Measurements from ENCODE around the gene SLC25A13. TPM values are rescaled to one million over a fixed set of nuclear protein-coding genes. Genes with fewer than 3 reads are reported as not detected.
A peak's percentile ranks its signal among the peaks of the same experiment; 100 is the strongest.

SLC25A13 gene
- total RNA-seq, 2 experiments from 2014 or later = 7.3 to 9.0 TPM

DNA sequence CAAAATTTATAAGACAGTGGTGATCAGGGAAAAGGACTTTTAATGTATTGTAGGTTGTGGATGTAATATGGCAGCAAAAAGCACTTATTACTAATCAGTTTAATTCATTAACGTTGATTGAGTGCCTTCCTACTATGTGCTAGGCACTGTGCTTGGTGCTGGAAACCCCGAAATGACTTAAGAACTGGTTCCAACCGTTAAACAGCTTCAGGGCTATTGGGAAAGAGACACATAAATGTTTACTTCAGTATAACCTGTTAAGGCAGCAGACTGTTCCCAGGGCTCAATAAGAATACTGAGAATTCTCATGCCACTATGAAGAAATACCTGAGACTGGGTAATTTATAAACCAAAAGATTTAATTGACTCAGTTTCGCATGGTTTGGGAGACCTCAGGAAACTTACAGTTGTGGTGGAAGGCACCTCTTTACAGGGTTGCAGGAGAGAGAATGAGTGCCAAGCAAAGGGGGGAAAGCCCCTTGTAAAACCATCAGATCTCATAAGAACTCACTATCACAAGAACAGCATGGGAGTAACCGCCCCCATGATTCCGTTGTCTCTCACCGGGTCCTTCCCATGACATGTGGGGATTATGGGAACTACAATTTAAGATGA is 1.1 kb upstream of the SLC25A13 start:
- DNase-seq (peak; percentile 42), ATAC-seq (no peak)
- Mint-ChIP-seq H3K36me3 (ENCODE audit: low read depth) (no peaks in the 10 kb centered on the region), H3K4me3 (peak overlapping the region; percentile 81), H3K27ac (peak overlapping the region; percentile 84), H3K4me1 (ENCODE audit: low read depth) (peaks cover 34% of the 10 kb centered on the region), H3K9me3 (no peaks in the 10 kb centered on the region), H3K27me3 (peaks cover 2% of the 10 kb centered on the region)
- TF ChIP-seq, protein P1, sequence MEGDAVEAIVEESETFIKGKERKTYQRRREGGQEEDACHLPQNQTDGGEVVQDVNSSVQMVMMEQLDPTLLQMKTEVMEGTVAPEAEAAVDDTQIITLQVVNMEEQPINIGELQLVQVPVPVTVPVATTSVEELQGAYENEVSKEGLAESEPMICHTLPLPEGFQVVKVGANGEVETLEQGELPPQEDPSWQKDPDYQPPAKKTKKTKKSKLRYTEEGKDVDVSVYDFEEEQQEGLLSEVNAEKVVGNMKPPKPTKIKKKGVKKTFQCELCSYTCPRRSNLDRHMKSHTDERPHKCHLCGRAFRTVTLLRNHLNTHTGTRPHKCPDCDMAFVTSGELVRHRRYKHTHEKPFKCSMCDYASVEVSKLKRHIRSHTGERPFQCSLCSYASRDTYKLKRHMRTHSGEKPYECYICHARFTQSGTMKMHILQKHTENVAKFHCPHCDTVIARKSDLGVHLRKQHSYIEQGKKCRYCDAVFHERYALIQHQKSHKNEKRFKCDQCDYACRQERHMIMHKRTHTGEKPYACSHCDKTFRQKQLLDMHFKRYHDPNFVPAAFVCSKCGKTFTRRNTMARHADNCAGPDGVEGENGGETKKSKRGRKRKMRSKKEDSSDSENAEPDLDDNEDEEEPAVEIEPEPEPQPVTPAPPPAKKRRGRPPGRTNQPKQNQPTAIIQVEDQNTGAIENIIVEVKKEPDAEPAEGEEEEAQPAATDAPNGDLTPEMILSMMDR (IDR thresholded peaks at IDR 0.05) = no peak
- intact Hi-C loops (cut with micrococcal nuclease) = loop anchor here (10.0 kb wide), 1 partner anchor 512 kb away; no protein-coding TSS in a partner anchor
- ChIA-PET CTCF (no interaction called here), POLR2A (interaction anchor here (0.6 to 1.3 kb wide), 3 partner anchors 11 to 661 kb away, joined by 3 to 5 read pairs (median 3); no protein-coding TSS in a partner anchor)

DNA sequence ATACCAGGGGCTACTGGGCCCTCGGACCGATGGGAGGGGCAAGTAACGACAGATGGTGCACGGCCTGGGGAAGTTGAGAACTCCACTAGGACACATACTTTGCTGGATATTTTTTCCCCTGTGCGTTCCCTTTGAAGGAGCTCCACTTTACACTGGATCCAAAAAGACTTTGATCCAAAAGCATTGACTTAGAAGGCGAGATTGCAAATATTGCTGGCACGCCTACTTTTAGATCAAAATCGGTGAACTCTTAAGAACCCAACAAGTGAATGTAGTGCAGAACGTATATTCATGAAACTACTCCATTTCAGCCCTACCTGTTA is 436 bp upstream of the SLC25A13 start:
- ChIA-PET CTCF (no interaction called here), POLR2A (interaction anchor here (0.6 to 1.3 kb wide), 3 partner anchors 11 to 662 kb away, joined by 3 to 5 read pairs (median 3); no protein-coding TSS in a partner anchor)
- Mint-ChIP-seq H3K36me3 (ENCODE audit: low read depth) (no peaks in the 10 kb centered on the region), H3K27ac (peak overlapping the region; percentile 84), H3K4me3 (peak overlapping the region; percentile 81), H3K4me1 (ENCODE audit: low read depth) (peaks cover 36% of the 10 kb centered on the region), H3K9me3 (no peaks in the 10 kb centered on the region), H3K27me3 (peaks cover 2% of the 10 kb centered on the region)
- TF ChIP-seq, protein P1 (IDR thresholded peaks at IDR 0.05) = no peak
- ATAC-seq (no peak), DNase-seq (no peak)
- intact Hi-C loops (cut with micrococcal nuclease) = loop anchor here (10.0 kb wide), 1 partner anchor 512 kb away; no protein-coding TSS in a partner anchor

DNA sequence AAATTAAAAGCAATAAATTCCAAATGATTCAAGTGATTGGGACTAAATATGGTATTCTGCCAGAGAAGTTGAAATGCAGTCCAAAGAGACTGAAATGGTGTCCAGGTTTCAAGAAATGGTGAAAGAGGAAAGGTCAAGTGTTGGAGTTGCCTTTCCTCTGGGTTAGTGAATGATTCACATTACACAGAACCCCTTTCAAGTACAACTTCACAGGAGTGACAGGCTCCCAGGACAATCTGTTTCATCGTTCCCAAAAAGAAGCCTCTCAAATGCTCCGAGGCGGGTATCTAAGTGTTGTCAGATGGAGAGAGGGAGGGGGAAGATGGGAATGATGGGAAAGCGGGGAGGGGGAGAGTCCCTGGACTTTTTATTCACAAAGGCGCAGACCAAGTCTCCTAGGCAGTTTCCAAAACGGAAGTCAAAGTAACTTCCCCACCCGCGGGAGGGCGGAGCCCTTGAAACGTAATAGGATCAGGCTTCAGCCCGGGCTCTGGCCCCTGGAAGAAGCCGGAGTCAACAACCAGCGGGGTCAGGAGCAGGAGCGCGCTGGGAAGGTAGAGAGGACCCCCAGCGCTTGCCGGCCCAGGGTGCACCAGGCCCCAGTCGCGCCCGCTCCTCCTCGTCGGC is 754 bp downstream of the SLC25A13 start:
- peak overlapping the region; percentile 81 for H3K4me3 Mint-ChIP-seq
- H3K27ac Mint-ChIP-seq = peak overlapping the region; percentile 96
- H3K9me3 Mint-ChIP-seq = no peaks in the 10 kb centered on the region
- peaks cover 2% of the 10 kb centered on the region for H3K27me3 Mint-ChIP-seq
- no peaks in the 10 kb centered on the region for H3K36me3 Mint-ChIP-seq (ENCODE audit: low read depth)
- TF ChIP-seq, protein P1 (IDR thresholded peaks at IDR 0.05) = no peak
- ChIA-PET POLR2A (interaction anchor here (0.5 kb wide), 1 partner anchor 11 kb away, joined by 3 read pairs; no protein-coding TSS in a partner anchor), CTCF (no interaction called here)
- intact Hi-C loops (cut with micrococcal nuclease) = loop anchor here (2.0 to 10.0 kb wide), 3 partner anchors 16 to 514 kb away; no protein-coding TSS in a partner anchor
- peak; percentile 41 for ATAC-seq
- peaks cover 36% of the 10 kb centered on the region for H3K4me1 Mint-ChIP-seq (ENCODE audit: low read depth)
- DNase-seq = peak; percentile 76

DNA sequence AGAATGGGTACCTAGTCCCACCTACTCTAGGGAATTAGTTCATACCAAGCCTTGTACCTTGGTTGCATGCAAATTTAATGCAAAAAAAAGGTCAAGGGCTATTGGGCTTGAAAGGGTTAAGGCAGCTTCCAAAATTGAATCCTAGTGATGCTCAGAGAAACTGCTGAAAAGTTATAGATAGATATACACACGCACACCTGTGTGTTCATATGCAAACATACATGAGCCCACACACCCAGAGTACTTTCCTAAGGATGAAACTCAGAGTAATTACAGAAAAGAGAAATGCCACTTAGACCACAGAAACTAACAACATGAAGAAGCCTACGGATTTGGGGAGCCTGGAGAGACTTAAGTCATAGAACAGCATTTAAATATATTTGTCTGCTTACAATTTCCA is 1.5 kb downstream of the SLC25A13 start:
- CTCF ChIA-PET = no interaction called here
- peak; percentile 54 for ATAC-seq

More for the DNA sequence above, 1.5 kb downstream of the SLC25A13 start:
- peaks cover 2% of the 10 kb centered on the region for H3K27me3 Mint-ChIP-seq
- peak overlapping the region; percentile 96 for H3K27ac Mint-ChIP-seq
- no peaks in the 10 kb centered on the region for H3K9me3 Mint-ChIP-seq
- POLR2A ChIA-PET = interaction anchor here (1.7 kb wide), 1 partner anchor 16 kb away, joined by 4 read pairs; no protein-coding TSS in a partner anchor
- H3K36me3 Mint-ChIP-seq (ENCODE audit: low read depth) = no peaks in the 10 kb centered on the region
- peak; percentile 37 for DNase-seq
- intact Hi-C loops (cut with micrococcal nuclease) = loop anchor here (2.0 to 10.0 kb wide), 3 partner anchors 16 to 514 kb away; no protein-coding TSS in a partner anchor
- peaks cover 36% of the 10 kb centered on the region for H3K4me1 Mint-ChIP-seq (ENCODE audit: low read depth)
- TF ChIP-seq, protein P1 (IDR thresholded peaks at IDR 0.05) = no peak
- peak overlapping the region; percentile 81 for H3K4me3 Mint-ChIP-seq

Data from activated CD8-positive, alpha-beta T cell treated with anti-CD3 and anti-CD28 coated beads for 36 hours (primary cell).